Activated naive CD8-positive, alpha-beta T cell treated with anti-CD3 and anti-CD28 coated beads, Interleukin-2, amount 50 U/mL, for 24 hours (primary cell): Measurements from ENCODE around the gene ASTN2.

Experiments used
- ATAC-seq: fragments of 150-1000 bp; cut with Tn5 transposase; one replicate; pipeline ENCODE4 v1.10.0; 2021
- DNase-seq: peaks from one replicate; pipeline ENCODE4 v3.0.0; 2021
- H3K27ac Mint-ChIP-seq: one replicate; pipeline ENCODE4 v1.8.0; 2021; ENCODE audit warnings: mild to moderate bottlenecking, mixed read lengths
- H3K27me3 Mint-ChIP-seq: one replicate; pipeline ENCODE4 v1.8.0; 2021; ENCODE audit warnings: mixed read lengths
- H3K36me3 Mint-ChIP-seq: one replicate; pipeline ENCODE4 v1.8.0; 2021; ENCODE audit warnings: low read depth, mixed read lengths
- H3K4me1 Mint-ChIP-seq: one replicate; pipeline ENCODE4 v1.8.0; 2021; ENCODE audit warnings: mixed read lengths
- H3K4me3 Mint-ChIP-seq: one replicate; pipeline ENCODE4 v1.8.0; 2021; ENCODE audit warnings: mild to moderate bottlenecking, moderate library complexity, mixed read lengths
- H3K9me3 Mint-ChIP-seq: one replicate; pipeline ENCODE4 v1.8.0; 2021; ENCODE audit warnings: mixed read lengths

ASTN2 gene

GRCh38 chr9:117245175-117245829 lies 169.6 kb downstream of the ASTN2 start:
- ATAC-seq (no peak), DNase-seq (no peak)
- Mint-ChIP-seq H3K9me3 (peaks cover 4% of the 10 kb centered on the region), H3K27me3 (no peaks in the 10 kb centered on the region), H3K36me3 (no peaks in the 10 kb centered on the region), H3K4me3 (no peak overlapping the region), H3K27ac (no peak overlapping the region), H3K4me1 (no peaks in the 10 kb centered on the region)

GRCh38 chr9:117242082-117242481 lies 172.8 kb downstream of the ASTN2 start:
- H3K27ac Mint-ChIP-seq = no peak overlapping the region

GRCh38 chr9:117239428-117239827 lies 175.4 kb downstream of the ASTN2 start:
- H3K27ac Mint-ChIP-seq = no peak overlapping the region
- no peak for ATAC-seq

More at GRCh38 chr9:117242082-117242481, 172.8 kb downstream of the ASTN2 start:
- Mint-ChIP-seq H3K27me3 (no peaks in the 10 kb centered on the region), H3K4me1 (no peaks in the 10 kb centered on the region), H3K4me3 (no peak overlapping the region), H3K36me3 (no peaks in the 10 kb centered on the region), H3K9me3 (no peaks in the 10 kb centered on the region)
- DNase-seq (no peak), ATAC-seq (no peak)

GRCh38 chr9:117234103-117234502 lies 180.8 kb downstream of the ASTN2 start:
- no peak for ATAC-seq
- DNase-seq = no peak
- Mint-ChIP-seq H3K27ac (no peak overlapping the region), H3K27me3 (no peaks in the 10 kb centered on the region), H3K4me3 (no peak overlapping the region), H3K4me1 (no peaks in the 10 kb centered on the region), H3K9me3 (no peaks in the 10 kb centered on the region), H3K36me3 (no peaks in the 10 kb centered on the region)

More at GRCh38 chr9:117239428-117239827, 175.4 kb downstream of the ASTN2 start:
- Mint-ChIP-seq H3K36me3 (no peaks in the 10 kb centered on the region), H3K9me3 (no peaks in the 10 kb centered on the region), H3K27me3 (no peaks in the 10 kb centered on the region), H3K4me1 (no peaks in the 10 kb centered on the region), H3K4me3 (no peak overlapping the region)
- DNase-seq = no peak

- H3K4me1 Mint-ChIP-seq = no peaks in the 10 kb centered on the region
- H3K4me3 Mint-ChIP-seq = no peak overlapping the region
- ATAC-seq (no peak), DNase-seq (no peak)
- no peaks in the 10 kb centered on the region for H3K36me3 Mint-ChIP-seq
- no peak overlapping the region for H3K27ac Mint-ChIP-seq
- no peaks in the 10 kb centered on the region for H3K9me3 Mint-ChIP-seq
- H3K27me3 Mint-ChIP-seq = no peaks in the 10 kb centered on the region
These were observed 181.8 kb downstream of the ASTN2 start for GRCh38 chr9:117233016-117233415.

- no peaks in the 10 kb centered on the region for H3K4me1 Mint-ChIP-seq
- no peaks in the 10 kb centered on the region for H3K9me3 Mint-ChIP-seq
These were observed 182.6 kb downstream of the ASTN2 start for GRCh38 chr9:117232281-117232680.

GRCh38 chr9:117231012-117231411 lies 183.8 kb downstream of the ASTN2 start:
- no peak for ATAC-seq
- no peaks in the 10 kb centered on the region for H3K4me1 Mint-ChIP-seq
- H3K36me3 Mint-ChIP-seq = no peaks in the 10 kb centered on the region

More at GRCh38 chr9:117232281-117232680, 182.6 kb downstream of the ASTN2 start:
- DNase-seq (no peak), ATAC-seq (no peak)
- no peak overlapping the region for H3K27ac Mint-ChIP-seq
- H3K36me3 Mint-ChIP-seq = no peaks in the 10 kb centered on the region
- no peaks in the 10 kb centered on the region for H3K27me3 Mint-ChIP-seq
- no peak overlapping the region for H3K4me3 Mint-ChIP-seq

GRCh38 chr9:117224695-117225094 lies 190.2 kb downstream of the ASTN2 start:
- Mint-ChIP-seq H3K36me3 (no peaks in the 10 kb centered on the region), H3K9me3 (no peaks in the 10 kb centered on the region), H3K27me3 (no peaks in the 10 kb centered on the region), H3K27ac (no peak overlapping the region), H3K4me1 (no peaks in the 10 kb centered on the region), H3K4me3 (no peak overlapping the region)
- ATAC-seq (no peak), DNase-seq (no peak)

More at GRCh38 chr9:117231012-117231411, 183.8 kb downstream of the ASTN2 start:
- no peak overlapping the region for H3K4me3 Mint-ChIP-seq
- no peaks in the 10 kb centered on the region for H3K27me3 Mint-ChIP-seq
- DNase-seq = no peak
- no peak overlapping the region for H3K27ac Mint-ChIP-seq
- no peaks in the 10 kb centered on the region for H3K9me3 Mint-ChIP-seq

- H3K9me3 Mint-ChIP-seq = no peaks in the 10 kb centered on the region
- no peaks in the 10 kb centered on the region for H3K27me3 Mint-ChIP-seq
- no peak overlapping the region for H3K27ac Mint-ChIP-seq
- H3K36me3 Mint-ChIP-seq = no peaks in the 10 kb centered on the region
- ATAC-seq = no peak
- no peaks in the 10 kb centered on the region for H3K4me1 Mint-ChIP-seq
- H3K4me3 Mint-ChIP-seq = no peak overlapping the region
- DNase-seq = no peak
These were observed 195.9 kb downstream of the ASTN2 start for GRCh38 chr9:117218951-117219350.

- H3K4me3 Mint-ChIP-seq = no peak overlapping the region
- H3K9me3 Mint-ChIP-seq = peaks cover 9% of the 10 kb centered on the region
- H3K27me3 Mint-ChIP-seq = no peaks in the 10 kb centered on the region
- DNase-seq (no peak), ATAC-seq (no peak)
- H3K36me3 Mint-ChIP-seq = no peaks in the 10 kb centered on the region
- no peaks in the 10 kb centered on the region for H3K4me1 Mint-ChIP-seq
- H3K27ac Mint-ChIP-seq = no peak overlapping the region
These were observed 200.4 kb downstream of the ASTN2 start for GRCh38 chr9:117214416-117214815.

- Mint-ChIP-seq H3K9me3 (peaks cover 20% of the 10 kb centered on the region), H3K27me3 (no peaks in the 10 kb centered on the region), H3K4me1 (no peaks in the 10 kb centered on the region), H3K36me3 (no peaks in the 10 kb centered on the region), H3K27ac (no peak overlapping the region), H3K4me3 (no peak overlapping the region)
- DNase-seq = no peak
- no peak for ATAC-seq
These were observed 203.6 kb downstream of the ASTN2 start for GRCh38 chr9:117211280-117211679.

GRCh38 chr9:117205806-117206205 lies 209.1 kb downstream of the ASTN2 start:
- no peak for ATAC-seq
- peaks cover 20% of the 10 kb centered on the region for H3K9me3 Mint-ChIP-seq
- no peaks in the 10 kb centered on the region for H3K36me3 Mint-ChIP-seq
- no peak overlapping the region for H3K4me3 Mint-ChIP-seq
- H3K27me3 Mint-ChIP-seq = no peaks in the 10 kb centered on the region
- H3K27ac Mint-ChIP-seq = no peak overlapping the region
- H3K4me1 Mint-ChIP-seq = no peaks in the 10 kb centered on the region
- no peak for DNase-seq

- no peak overlapping the region for H3K4me3 Mint-ChIP-seq
- no peak for ATAC-seq
These were observed 209.9 kb downstream of the ASTN2 start for GRCh38 chr9:117204971-117205370.

GRCh38 chr9:117191504-117192261 lies 223.2 kb downstream of the ASTN2 start:
- Mint-ChIP-seq H3K4me3 (no peak overlapping the region), H3K27me3 (no peaks in the 10 kb centered on the region), H3K4me1 (no peaks in the 10 kb centered on the region), H3K27ac (no peak overlapping the region), H3K36me3 (no peaks in the 10 kb centered on the region), H3K9me3 (peaks cover 21% of the 10 kb centered on the region)
- ATAC-seq (no peak), DNase-seq (no peak)

More at GRCh38 chr9:117204971-117205370, 209.9 kb downstream of the ASTN2 start:
- Mint-ChIP-seq H3K27ac (no peak overlapping the region), H3K27me3 (no peaks in the 10 kb centered on the region), H3K4me1 (no peaks in the 10 kb centered on the region), H3K36me3 (no peaks in the 10 kb centered on the region), H3K9me3 (peaks cover 16% of the 10 kb centered on the region)
- DNase-seq = no peak

- no peak overlapping the region for H3K27ac Mint-ChIP-seq
- DNase-seq = no peak
- H3K36me3 Mint-ChIP-seq = no peaks in the 10 kb centered on the region
- no peak overlapping the region for H3K4me3 Mint-ChIP-seq
- H3K4me1 Mint-ChIP-seq = no peaks in the 10 kb centered on the region
- H3K27me3 Mint-ChIP-seq = no peaks in the 10 kb centered on the region
- ATAC-seq = no peak
- H3K9me3 Mint-ChIP-seq = peaks cover 6% of the 10 kb centered on the region
These were observed 225.7 kb downstream of the ASTN2 start for GRCh38 chr9:117189121-117189520.
